DOHH2 (cell line): Measurements from ENCODE around the gene PRICKLE4.

Experiments used
- H3F3A ChIP-seq: fragments of 200-600 bp; sonication (generic), shearing (Covaris generic); 2 replicates; pipeline ENCODE4 v1.6.0; 2016; ENCODE audit warnings: antibody characterized with exemption, mild to moderate bottlenecking; ENCODE audit not compliant: control insufficient read depth, insufficient read depth
- H3K27ac ChIP-seq: fragments of 200-600 bp; sonication (generic); 2 replicates; pipeline ENCODE4 v1.5.1; 2014; ENCODE audit warnings: low read depth, mild to moderate bottlenecking, low read length, moderate library complexity
- H3K27me3 ChIP-seq: fragments of 200-600 bp; sonication (generic); 2 replicates; pipeline ENCODE4 v1.6.1; 2014; ENCODE audit warnings: mild to moderate bottlenecking, low read length, mixed read lengths; ENCODE audit not compliant: control insufficient read depth
- H3K36me3 ChIP-seq: fragments of 200-600 bp; sonication (generic); 2 replicates; pipeline ENCODE4 v1.6.1; 2014; ENCODE audit warnings: mild to moderate bottlenecking, low read length, moderate library complexity, mixed read lengths; ENCODE audit not compliant: control insufficient read depth
- H3K4me1 ChIP-seq: fragments of 200-600 bp; sonication (generic); 2 replicates; pipeline ENCODE4 v1.6.1; 2014; ENCODE audit warnings: mild to moderate bottlenecking, low read length, mixed read lengths; ENCODE audit not compliant: control insufficient read depth
- H3K4me2 ChIP-seq: fragments of 200-600 bp; sonication (generic); 2 replicates; pipeline ENCODE4 v1.6.0; 2014; ENCODE audit warnings: mild to moderate bottlenecking, low read length, moderate library complexity
- H3K4me3 ChIP-seq: fragments of 200-600 bp; sonication (generic); 2 replicates; pipeline ENCODE4 v1.5.1; 2014; ENCODE audit warnings: mild to moderate bottlenecking, low read length, mixed read lengths
- H3K79me2 ChIP-seq: fragments of 200-600 bp; sonication (generic); 2 replicates; pipeline ENCODE4 v1.6.1; 2014; ENCODE audit warnings: mild to moderate bottlenecking, low read length, mixed read lengths; ENCODE audit not compliant: control insufficient read depth
- H3K9me2 ChIP-seq: fragments of 200-600 bp; sonication (generic); replicated peaks from 2 replicates; pipeline ENCODE4 v1.6.1; 2014; ENCODE audit warnings: mild to moderate bottlenecking, low read length, mixed read lengths; ENCODE audit not compliant: control insufficient read depth
- H3K9me3 ChIP-seq: fragments of 200-600 bp; sonication (generic); 2 replicates; pipeline ENCODE4 v1.6.1; 2014; ENCODE audit warnings: antibody characterized with exemption, low read length, mixed read lengths; ENCODE audit not compliant: control insufficient read depth, insufficient read depth
- H4K20me1 ChIP-seq: fragments of 200-600 bp; sonication (generic); 2 replicates; pipeline ENCODE4 v1.6.0; 2014; ENCODE audit warnings: low read depth, mild to moderate bottlenecking, antibody characterized with exemption, low read length, moderate library complexity; ENCODE audit not compliant: control insufficient read depth, insufficient read depth
- EZH2phosphoT487 ChIP-seq: fragments of 200-600 bp; sonication (generic); IDR thresholded peaks from 2 replicates; pipeline ENCODE4 v1.6.1; 2017; ENCODE audit warnings: borderline replicate concordance, mild to moderate bottlenecking, antibody characterized with exemption, low read length, moderate library complexity, mixed read lengths
- TF ChIP-seq, protein P1 (sequence below): fragments of 200-600 bp; sonication (generic); IDR thresholded peaks from one replicate; pipeline ENCODE4 v1.5.1; 2014; ENCODE audit warnings: antibody characterized with exemption, mild to moderate bottlenecking, low read depth, low read length; ENCODE audit not compliant: poor library complexity, severe bottlenecking

Gene PRICKLE4

DNA sequence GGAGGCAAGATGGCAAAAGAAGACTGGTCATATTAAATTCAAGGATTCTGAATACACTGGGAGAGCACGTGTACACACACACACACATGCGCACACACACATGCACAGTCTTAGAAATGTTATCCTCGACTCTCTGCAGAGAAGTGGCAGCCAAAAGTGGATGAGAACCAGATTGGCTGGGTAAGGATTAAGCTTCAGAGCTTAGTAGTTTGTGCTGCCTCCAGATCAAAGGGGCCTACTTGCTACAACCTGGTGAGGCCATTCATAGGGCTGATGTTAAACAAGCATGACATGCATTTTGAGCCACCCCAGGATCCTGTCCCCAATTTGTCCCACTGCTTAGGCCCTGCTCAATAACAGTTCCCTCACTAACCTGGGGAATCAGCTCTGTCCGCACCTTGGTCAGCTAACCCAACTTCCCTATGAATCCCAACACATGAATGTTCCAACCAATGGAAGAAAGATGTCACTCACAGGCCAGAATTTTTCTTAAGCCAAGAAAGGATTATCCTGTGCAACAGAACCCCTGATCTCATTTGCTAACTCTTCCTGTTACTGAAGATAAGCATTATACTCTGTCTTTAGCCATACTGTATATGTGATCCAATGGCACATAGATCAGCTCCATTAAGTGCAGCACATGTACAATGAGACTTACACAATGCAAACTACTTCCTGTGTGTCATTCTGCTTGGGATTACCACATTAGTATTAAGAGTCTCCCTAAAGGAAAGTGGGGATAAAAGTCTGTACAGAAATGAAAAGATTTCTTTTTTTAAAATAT is 37.9 kb downstream of the PRICKLE4 start:
- H3K27ac ChIP-seq: no peak overlapping the region
- H3F3A ChIP-seq: peaks cover 3% of the 10 kb centered on the region
- no peaks in the 10 kb centered on the region for H3K36me3 ChIP-seq
- H3K4me3 ChIP-seq: no peak overlapping the region
- no peaks in the 10 kb centered on the region for H3K9me2 ChIP-seq
- no peaks in the 10 kb centered on the region for H3K27me3 ChIP-seq
- no peaks in the 10 kb centered on the region for H3K9me3 ChIP-seq
- H4K20me1 ChIP-seq: no peaks in the 10 kb centered on the region
- no peak overlapping the region for H3K4me2 ChIP-seq
- H3K4me1 ChIP-seq: peaks cover 15% of the 10 kb centered on the region
- TF ChIP-seq, protein P1, sequence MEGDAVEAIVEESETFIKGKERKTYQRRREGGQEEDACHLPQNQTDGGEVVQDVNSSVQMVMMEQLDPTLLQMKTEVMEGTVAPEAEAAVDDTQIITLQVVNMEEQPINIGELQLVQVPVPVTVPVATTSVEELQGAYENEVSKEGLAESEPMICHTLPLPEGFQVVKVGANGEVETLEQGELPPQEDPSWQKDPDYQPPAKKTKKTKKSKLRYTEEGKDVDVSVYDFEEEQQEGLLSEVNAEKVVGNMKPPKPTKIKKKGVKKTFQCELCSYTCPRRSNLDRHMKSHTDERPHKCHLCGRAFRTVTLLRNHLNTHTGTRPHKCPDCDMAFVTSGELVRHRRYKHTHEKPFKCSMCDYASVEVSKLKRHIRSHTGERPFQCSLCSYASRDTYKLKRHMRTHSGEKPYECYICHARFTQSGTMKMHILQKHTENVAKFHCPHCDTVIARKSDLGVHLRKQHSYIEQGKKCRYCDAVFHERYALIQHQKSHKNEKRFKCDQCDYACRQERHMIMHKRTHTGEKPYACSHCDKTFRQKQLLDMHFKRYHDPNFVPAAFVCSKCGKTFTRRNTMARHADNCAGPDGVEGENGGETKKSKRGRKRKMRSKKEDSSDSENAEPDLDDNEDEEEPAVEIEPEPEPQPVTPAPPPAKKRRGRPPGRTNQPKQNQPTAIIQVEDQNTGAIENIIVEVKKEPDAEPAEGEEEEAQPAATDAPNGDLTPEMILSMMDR: no peak
- no peak for TF ChIP-seq EZH2phosphoT487
- no peaks in the 10 kb centered on the region for H3K79me2 ChIP-seq

DNA sequence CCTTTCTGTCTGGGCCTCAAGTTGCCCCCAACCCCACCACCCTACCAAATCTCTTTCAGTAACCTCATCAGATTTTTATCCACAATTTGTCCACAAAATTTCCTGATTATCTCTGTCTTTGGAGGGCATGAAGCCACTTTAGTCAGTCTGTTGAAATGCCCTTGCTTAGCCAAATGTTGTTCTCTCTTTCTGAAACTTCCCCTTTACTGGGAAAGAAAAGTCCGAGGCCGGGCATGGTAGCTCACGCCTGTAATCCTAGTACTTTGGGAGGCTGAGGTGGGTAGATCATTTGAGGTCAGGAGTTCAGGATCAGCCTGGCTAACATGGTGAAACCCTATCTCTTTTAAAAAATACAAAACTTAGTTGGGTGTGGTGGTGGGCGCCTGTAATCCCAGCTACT is 40.7 kb downstream of the PRICKLE4 start:
- Histone ChIP-seq H4K20me1 (no peaks in the 10 kb centered on the region), H3F3A (no peaks in the 10 kb centered on the region; the same call in 1 of the 2 replicates), H3K4me2 (no peak overlapping the region), H3K27ac (no peak overlapping the region), H3K9me2 (no peaks in the 10 kb centered on the region), H3K36me3 (no peaks in the 10 kb centered on the region), H3K4me3 (no peak overlapping the region), H3K4me1 (peaks cover 7% of the 10 kb centered on the region), H3K27me3 (no peaks in the 10 kb centered on the region), H3K79me2 (no peaks in the 10 kb centered on the region), H3K9me3 (no peaks in the 10 kb centered on the region)
- TF ChIP-seq, protein P1: no peak

DNA sequence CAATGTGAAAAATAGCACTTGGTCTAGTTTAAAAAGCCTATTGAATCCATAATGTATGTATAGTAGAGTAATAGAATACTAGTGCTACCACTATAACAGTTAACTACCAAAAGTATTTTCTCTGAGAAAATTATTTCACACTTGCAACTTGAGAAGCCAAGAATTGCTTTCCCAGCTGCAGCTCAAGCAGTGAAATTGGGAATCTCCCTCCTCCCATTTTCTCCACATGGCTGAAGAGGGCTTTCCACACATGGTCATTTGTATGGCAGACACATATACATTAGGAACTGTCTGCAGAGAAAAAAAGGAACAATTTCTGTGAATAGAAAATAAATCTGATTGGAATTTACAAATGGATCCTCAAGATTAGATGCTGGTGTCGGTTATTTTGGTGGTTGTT is 41.4 kb downstream of the PRICKLE4 start:
- no peaks in the 10 kb centered on the region for H3K27me3 ChIP-seq
- peaks cover 7% of the 10 kb centered on the region for H3K4me1 ChIP-seq

More for the DNA sequence above, 41.4 kb downstream of the PRICKLE4 start:
- H3K9me2 ChIP-seq: no peaks in the 10 kb centered on the region
- no peaks in the 10 kb centered on the region for H4K20me1 ChIP-seq
- H3K9me3 ChIP-seq: no peaks in the 10 kb centered on the region
- no peak overlapping the region for H3K4me3 ChIP-seq
- no peak overlapping the region for H3K4me2 ChIP-seq
- no peaks in the 10 kb centered on the region for H3K36me3 ChIP-seq
- H3K27ac ChIP-seq: no peak overlapping the region
- H3K79me2 ChIP-seq: no peaks in the 10 kb centered on the region
- no peak for TF ChIP-seq EZH2phosphoT487
- TF ChIP-seq, protein P1: no peak
- no peaks in the 10 kb centered on the region for H3F3A ChIP-seq
